NCI-H2081 treated with DMSO at 0.1 percent for 48 hours (cell line): Measurements from ENCODE around the gene PCDHGC3.
A peak's percentile ranks its signal among the peaks of the same experiment; 100 is the strongest.
"Not testable (repeated sequence)": the region's sequence is repeated elsewhere in the genome, so short reads cannot be mapped to it uniquely, and the experiment has no call there.

ENCODE experiments used
- DNase-seq: peaks from one replicate; lab custom pipeline; 2025; lab: John Stamatoyannopoulos, UW

Gene PCDHGC3

DNA sequence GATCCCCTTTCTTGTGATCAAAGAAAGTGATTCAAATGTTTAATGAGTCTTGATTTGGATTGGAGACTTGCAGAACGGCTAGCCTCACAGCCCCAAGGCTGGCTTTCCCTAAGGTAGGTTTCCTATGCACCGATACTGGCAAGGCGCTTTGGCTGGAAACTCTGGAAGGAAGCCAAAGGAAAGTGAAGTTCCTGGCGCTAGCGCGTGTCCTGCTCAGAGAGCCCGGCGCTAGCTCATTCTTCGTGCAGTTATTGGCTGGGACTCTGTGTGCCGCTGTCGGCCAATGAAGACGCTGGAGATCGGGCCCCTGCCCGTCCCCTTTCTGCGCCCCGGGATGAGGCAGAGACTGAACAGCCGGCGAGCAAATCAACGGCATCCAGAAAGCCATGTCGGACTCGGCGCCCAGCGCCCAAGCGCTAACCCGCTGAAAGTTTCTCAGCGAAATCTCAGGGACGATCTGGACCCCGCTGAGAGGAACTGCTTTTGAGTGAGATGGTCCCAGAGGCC, at the start of gene PCDHGC3:
PCDHGC3 (plus strand) TSS at position 342 of the 507 bp plus-strand sequence; CDS start at position 493, 151 bp downstream.
- DNase-seq = peak; percentile 44

DNA sequence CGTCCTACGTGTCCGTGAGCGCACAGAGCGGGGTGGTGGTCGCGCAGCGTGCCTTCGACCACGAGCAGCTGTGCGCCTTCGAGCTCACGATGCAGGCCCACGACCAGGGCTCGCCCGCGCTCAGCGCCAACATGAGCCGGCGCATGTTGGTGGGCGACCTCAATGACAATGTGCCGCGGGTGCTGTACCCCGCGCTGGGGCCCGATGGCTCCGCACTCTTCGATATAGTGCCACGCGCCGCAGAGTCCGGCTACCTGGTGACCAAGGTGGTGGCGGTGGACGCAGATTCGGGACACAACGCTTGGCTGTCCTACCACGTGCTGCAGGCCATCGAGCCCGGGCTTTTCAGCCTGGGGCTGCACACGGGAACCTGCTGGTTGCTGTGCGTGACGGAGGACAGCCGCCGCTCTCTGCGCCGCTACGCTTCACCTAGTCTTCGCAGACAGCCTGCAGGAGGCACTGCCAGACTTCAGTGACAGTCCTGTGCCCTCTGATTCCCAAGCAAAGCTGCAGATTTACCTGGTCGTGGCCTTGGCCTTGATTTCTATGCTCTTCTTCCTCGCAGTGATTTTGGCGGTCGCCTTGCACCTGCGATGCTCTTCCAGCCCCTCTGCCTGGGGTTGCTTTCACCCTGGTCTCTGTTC, 47.9 kb upstream of the PCDHGC3 start:
- no peak for DNase-seq

DNA sequence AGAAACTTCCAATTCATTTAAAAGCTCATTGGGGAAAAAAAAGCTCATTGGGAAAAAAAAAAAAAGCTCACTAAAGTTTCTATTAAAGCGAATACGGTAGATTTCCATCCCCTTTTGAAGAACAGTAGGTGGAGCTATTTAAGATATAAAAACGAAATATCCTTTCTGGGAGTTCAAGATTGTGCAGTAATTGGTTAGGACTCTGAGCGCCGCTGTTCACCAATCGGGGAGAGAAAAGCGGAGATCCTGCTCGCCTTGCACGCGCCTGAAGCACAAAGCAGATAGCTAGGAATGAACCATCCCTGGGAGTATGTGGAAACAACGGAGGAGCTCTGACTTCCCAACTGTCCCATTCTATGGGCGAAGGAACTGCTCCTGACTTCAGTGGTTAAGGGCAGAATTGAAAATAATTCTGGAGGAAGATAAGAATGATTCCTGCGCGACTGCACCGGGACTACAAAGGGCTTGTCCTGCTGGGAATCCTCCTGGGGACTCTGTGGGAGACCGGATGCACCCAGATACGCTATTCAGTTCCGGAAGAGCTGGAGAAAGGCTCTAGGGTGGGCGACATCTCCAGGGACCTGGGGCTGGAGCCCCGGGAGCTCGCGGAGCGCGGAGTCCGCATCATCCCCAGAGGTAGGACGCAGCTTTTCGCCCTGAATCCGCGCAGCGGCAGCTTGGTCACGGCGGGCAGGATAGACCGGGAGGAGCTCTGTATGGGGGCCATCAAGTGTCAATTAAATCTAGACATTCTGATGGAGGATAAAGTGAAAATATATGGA, 45.2 kb upstream of the PCDHGC3 start, which contains the start of gene PCDHGA12:
PCDHGA12 (plus strand) TSS at position 176 of the 782 bp plus-strand sequence; CDS start at position 429, 253 bp downstream.
- no peak for DNase-seq

DNA sequence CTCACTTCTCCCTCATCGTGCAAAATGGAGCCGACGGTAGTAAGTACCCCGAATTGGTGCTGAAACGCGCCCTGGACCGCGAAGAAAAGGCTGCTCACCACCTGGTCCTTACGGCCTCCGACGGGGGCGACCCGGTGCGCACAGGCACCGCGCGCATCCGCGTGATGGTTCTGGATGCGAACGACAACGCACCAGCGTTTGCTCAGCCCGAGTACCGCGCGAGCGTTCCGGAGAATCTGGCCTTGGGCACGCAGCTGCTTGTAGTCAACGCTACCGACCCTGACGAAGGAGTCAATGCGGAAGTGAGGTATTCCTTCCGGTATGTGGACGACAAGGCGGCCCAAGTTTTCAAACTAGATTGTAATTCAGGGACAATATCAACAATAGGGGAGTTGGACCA, 44.5 kb upstream of the PCDHGC3 start:
- no peak for DNase-seq

DNA sequence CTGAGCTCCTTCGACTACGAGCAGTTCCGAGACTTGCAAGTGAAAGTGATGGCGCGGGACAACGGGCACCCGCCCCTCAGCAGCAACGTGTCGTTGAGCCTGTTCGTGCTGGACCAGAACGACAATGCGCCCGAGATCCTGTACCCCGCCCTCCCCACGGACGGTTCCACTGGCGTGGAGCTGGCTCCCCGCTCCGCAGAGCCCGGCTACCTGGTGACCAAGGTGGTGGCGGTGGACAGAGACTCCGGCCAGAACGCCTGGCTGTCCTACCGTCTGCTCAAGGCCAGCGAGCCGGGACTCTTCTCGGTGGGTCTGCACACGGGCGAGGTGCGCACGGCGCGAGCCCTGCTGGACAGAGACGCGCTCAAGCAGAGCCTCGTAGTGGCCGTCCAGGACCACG, 43.5 kb upstream of the PCDHGC3 start:
- DNase-seq = not testable (repeated sequence)

DNA sequence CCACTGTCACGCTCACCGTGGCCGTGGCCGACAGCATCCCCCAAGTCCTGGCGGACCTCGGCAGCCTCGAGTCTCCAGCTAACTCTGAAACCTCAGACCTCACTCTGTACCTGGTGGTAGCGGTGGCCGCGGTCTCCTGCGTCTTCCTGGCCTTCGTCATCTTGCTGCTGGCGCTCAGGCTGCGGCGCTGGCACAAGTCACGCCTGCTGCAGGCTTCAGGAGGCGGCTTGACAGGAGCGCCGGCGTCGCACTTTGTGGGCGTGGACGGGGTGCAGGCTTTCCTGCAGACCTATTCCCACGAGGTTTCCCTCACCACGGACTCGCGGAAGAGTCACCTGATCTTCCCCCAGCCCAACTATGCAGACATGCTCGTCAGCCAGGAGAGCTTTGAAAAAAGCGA, 43.0 kb upstream of the PCDHGC3 start:
- not testable (repeated sequence) for DNase-seq

DNA sequence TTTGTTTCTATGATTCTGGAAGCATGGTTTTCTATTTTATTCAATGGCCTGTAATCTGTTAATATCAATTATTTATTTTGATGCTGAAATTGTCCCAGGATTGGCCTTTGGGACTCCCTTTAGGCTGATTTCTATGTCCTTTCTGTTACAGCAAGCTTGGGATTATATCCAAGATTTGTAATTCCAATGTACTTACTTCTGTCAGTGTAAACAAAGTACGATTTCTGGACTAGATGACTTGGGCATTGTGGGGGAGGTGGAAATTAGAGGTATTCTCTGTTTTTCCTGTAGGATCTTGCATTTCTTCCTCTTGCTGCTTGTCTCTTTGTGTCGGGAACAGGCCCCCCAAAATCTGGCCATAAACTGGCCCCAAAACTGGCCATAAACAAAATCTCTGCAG, 41.8 kb upstream of the PCDHGC3 start:
- DNase-seq = no peak

DNA sequence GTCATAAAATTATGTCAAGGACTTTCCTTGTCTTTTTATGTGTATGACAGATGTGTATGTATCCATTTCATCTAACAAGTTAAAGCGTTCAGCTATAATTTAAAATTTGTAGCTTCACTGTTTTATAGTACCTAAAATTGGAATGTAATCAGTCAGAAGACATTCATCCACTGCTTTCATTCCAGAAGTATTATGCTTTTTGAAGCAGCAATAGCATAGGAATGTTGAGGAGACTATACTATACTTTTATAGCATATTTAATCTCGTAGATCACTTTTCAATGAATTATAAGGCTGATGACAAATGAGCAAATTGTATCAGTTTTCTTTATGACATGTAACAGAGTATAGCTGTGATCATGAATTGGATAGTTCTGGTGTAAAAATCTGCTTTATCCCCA, 38.5 kb upstream of the PCDHGC3 start:
- no peak for DNase-seq

DNA sequence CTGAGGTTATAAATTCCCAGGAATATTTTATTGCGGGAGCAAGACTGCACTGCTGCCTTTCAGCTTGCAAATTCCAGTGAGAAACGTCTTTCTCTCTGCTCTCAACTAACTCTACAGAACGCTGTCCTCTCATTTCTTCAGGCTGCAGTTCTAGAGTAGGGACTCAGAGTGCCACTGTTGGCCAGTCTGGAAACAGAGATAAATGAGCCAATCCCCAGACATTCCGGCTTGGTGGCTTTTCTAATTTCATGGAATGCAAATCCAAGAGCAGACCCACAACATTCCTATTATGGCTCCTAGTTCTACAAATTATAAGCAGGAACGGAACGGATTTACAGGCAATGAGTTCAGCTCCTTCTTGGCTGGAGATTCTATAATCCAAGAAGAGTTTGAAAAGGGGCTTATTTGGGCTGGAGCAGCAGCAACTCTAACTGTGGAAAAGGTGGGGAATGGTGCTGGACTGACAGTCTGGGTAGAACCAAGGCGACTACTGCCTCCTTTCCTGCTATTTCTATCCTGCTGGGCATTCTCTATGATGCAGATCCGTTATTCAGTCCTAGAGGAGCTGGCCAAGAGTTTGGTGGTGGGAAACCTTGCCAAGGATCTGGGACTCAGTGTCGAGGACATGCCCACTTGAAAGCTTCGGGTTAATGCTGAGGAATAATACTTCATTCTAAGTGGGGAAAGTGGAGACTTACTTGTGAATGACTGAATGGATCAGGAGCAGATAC, 36.2 kb upstream of the PCDHGC3 start:
- DNase-seq = no peak

DNA sequence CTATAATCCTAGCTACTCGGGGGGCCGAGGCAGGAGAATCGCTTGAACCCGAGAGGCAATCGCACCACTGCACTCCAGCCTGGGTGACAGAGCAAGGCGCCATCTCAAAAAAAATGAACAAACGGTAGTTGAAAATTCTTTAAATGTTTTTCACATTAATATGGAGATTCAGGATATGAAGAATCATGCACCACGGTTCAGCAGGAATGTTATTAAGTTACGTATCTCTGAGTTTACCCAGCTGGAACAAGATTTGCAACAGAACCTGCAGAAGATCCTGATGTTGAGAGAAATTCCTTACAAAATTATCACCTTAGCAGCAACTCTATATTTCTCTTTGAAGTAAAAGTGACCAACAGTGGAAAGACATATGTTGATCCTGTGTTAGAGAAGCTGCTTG, 35.4 kb upstream of the PCDHGC3 start:
- DNase-seq = no peak

DNA sequence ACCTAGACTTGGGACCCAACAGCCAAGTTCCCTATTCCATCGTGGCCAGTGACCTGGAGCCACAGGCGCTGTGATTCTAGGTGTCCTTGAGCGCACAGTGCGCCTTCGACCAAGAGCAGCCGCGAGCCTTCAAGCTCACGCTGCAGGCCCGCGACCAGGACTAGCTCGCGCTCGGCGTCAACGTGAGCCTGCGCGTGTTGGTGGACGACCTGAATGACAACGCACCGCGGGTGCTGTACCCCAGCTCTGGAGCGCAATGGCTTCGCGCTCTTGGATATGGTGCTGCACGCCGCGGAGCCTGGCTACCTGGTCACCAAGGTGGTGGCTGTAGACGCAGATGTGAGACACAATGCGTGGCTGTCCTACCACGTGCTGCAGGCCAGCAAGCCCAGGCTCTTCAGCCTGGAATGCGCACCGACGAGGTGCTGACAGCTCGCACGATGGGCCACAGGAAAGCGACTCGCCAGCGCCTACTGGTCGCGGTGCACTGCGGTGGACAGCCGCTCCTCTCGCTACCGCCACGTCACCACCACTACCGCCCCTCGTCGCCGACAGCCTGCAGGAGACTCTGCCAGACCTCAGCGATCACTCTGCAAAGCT, 34.1 kb upstream of the PCDHGC3 start:
- DNase-seq = no peak

DNA sequence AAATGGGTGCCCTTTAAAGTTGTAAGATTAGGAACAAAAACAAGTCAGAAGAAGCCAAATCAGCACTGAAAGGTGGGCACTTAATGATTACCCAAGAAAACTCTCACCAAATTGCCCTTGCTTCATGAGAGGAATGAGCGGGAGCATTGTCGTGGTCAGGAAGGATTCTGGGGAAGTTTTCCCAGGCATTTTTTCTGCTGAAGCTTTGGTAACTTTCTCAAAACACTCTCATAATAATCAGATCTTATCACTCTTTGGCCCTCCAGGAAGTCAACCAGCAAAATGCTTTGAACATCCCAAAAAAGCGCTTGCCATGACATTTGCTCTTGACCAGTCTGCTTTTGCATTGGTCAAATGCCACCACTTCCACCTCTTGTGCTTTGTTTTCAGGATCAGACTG, 10.4 kb upstream of the PCDHGC3 start:
- DNase-seq = no peak

DNA sequence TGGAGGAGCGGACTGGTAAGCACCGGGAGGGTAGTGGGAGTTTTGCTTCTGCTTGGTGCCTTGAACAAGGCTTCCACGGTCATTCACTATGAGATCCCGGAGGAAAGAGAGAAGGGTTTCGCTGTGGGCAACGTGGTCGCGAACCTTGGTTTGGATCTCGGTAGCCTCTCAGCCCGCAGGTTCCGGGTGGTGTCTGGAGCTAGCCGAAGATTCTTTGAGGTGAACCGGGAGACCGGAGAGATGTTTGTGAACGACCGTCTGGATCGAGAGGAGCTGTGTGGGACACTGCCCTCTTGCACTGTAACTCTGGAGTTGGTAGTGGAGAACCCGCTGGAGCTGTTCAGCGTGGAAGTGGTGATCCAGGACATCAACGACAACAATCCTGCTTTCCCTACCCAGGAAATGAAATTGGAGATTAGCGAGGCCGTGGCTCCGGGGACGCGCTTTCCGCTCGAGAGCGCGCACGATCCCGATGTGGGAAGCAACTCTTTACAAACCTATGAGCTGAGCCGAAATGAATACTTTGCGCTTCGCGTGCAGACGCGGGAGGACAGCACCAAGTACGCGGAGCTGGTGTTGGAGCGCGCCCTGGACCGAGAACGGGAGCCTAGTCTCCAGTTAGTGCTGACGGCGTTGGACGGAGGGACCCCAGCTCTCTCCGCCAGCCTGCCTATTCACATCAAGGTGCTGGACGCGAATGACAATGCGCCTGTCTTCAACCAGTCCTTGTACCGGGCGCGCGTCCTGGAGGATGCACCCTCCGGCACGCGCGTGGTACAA, 556 bp downstream of the PCDHGC3 start:
- DNase-seq = no peak

DNA sequence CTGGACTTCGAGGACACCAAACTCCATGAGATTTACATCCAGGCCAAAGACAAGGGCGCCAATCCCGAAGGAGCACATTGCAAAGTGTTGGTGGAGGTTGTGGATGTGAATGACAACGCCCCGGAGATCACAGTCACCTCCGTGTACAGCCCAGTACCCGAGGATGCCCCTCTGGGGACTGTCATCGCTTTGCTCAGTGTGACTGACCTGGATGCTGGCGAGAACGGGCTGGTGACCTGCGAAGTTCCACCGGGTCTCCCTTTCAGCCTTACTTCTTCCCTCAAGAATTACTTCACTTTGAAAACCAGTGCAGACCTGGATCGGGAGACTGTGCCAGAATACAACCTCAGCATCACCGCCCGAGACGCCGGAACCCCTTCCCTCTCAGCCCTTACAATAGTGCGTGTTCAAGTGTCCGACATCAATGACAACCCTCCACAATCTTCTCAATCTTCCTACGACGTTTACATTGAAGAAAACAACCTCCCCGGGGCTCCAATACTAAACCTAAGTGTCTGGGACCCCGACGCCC, 1.3 kb downstream of the PCDHGC3 start:
- no peak for DNase-seq

DNA sequence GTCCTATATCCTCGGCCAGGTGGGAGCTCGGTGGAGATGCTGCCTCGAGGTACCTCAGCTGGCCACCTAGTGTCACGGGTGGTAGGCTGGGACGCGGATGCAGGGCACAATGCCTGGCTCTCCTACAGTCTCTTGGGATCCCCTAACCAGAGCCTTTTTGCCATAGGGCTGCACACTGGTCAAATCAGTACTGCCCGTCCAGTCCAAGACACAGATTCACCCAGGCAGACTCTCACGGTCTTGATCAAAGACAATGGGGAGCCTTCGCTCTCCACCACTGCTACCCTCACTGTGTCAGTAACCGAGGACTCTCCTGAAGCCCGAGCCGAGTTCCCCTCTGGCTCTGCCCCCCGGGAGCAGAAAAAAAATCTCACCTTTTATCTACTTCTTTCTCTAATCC, 2.0 kb downstream of the PCDHGC3 start:
- no peak for DNase-seq

DNA sequence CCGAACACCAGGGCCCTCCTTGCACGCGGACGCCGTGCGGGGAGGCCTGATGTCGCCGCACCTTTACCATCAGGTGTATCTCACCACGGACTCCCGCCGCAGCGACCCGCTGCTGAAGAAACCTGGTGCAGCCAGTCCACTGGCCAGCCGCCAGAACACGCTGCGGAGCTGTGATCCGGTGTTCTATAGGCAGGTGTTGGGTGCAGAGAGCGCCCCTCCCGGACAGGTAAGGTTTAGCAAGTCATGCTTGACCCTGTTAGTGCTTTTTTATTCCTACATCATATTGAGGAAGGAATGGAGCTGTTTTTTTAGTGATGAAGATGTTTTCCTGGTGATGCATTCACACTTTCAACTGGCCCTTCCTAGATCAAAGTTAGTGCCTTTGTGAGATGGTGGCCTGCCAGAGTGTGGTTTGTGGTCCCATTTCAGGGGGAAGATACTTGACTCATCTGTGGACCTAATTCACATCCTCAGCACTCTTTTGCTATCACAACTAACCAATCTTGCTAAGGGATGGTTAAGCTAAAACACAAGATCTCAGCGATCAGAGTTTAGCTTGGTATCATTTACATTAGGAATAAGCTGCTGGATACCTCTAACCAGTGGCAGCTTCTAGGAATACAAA, 2.7 kb downstream of the PCDHGC3 start:
- no peak for DNase-seq

DNA sequence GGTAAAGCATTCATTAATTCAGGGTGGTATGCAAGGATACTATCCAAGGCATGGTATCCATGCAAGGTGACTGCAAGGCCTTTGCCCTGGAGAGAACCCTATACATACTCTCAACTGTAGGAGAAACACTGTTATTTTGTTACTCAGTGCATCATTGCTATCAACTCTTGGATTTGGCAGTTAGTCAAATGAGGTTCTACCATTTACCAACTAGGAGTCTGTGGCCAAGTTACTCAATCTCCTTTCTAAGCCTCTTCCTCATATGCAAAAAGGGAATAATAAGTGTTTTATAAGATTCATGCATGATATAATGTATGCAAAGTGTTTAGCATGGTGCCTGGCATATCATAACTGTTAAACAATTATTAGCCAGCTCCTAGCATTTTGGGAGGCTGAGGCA, 4.0 kb downstream of the PCDHGC3 start:
- no peak for DNase-seq

DNA sequence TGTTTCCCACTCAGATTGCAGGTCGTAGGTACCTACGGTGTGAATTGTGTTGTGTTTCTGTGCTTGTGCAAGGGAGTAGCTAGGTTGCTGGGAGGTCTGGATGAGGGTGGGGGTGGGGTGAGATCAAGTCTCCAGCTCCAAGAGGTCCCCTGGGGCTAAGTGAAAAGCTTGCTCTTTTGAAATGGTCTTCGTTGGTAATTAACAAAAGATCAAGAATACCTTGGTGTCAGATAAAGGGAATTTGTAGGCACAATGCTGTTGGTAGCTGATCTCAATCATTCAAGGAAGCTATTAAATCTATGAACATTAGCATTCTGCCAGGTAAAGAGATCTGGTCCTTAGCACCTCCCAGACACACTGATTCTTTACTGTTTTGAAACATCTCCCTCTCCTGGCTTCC, 8.1 kb downstream of the PCDHGC3 start:
- DNase-seq = no peak

DNA sequence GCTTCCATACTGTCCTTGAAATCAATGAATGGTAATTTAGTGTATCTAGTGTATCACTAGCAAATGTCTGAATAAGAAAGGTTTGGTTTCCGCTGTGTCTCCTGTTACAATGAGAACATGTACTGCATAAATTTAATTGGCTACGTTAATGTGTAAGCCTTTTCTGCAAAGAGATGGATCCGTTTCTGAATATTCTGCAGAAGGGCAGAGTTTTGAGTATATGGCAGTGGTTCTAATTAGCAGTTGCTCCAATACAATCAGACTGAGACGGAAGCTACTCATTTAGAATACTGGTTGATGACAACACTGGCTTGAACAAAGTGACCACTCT, 8.5 kb downstream of the PCDHGC3 start:
- DNase-seq = no peak

DNA sequence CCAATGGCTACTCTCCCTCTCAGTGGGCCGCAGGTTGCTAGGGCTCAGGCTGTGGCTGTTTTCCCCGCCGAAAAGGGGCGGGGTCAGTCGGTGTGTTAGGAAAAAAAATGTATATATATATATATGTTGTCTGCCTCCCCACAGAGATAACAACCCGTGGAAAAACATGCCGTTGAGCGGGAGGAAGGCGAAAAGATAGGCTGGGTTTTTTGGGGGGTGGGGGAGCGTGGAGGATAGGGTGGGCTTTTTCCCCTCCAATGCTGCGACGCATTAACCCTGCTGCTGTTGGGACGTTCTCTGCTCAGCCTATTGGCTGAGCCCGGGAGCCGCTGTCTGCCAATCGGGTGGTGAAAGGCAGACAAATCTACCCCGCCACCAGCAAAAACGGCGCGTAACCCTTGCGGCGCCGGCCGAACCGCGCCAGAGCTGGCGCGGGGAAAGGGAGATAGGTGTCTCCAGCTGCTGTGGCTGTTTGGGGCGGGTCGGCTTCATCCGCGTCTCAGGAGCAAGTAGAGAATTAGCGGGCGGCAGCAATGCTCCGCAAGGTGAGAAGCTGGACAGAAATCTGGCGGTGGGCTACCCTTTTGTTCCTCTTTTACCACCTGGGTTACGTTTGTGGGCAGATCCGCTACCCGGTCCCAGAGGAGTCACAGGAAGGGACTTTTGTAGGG, 9.0 kb downstream of the PCDHGC3 start, which contains the start of gene PCDHGC4:
PCDHGC4 (plus strand) TSS at position 390 of the 671 bp plus-strand sequence; CDS start at position 534, 144 bp downstream.
- no peak for DNase-seq
